Testis (tissue), 3 donors: ENCODE measurements around the gene KRTAP5-6. TPM values are rescaled to one million over a fixed set of nuclear protein-coding genes. Genes with fewer than 3 reads are reported as not detected.

Source experiments
- DNase-seq: peaks from one replicate; pipeline ENCODE4 v3.0.0-alpha.2; 2019
- H3K27ac ChIP-seq, 2 donors: fragments of 200-600 bp; sonication (generic); one replicate each; pipeline ENCODE4 v1.5.1; 2019
- H3K27me3 ChIP-seq: fragments of 200-600 bp; sonication (generic); one replicate; pipeline ENCODE4 v1.5.1; 2019
- H3K36me3 ChIP-seq: fragments of 200-600 bp; sonication (generic); one replicate; pipeline ENCODE4 v1.5.1; 2017; ENCODE audit warnings: low read depth; ENCODE audit errors: missing control alignments
- H3K4me1 ChIP-seq: fragments of 200-600 bp; sonication (generic); one replicate; pipeline ENCODE4 v1.5.1; 2019
- H3K4me3 ChIP-seq, 2 donors: fragments of 200-600 bp; sonication (generic); one replicate each; pipeline ENCODE4 v1.5.1; 2017 to 2019
- H3K9me3 ChIP-seq: fragments of 200-600 bp; sonication (generic); one replicate; pipeline ENCODE4 v1.5.1; 2017
- POLR2A ChIP-seq: fragments of 450-650 bp; IDR thresholded peaks from one replicate; pipeline ENCODE4 v1.6.1; 2017; ENCODE audit warnings: antibody characterized with exemption, mild to moderate bottlenecking, moderate library complexity
- WGBS, 2 donors: methylation state at CpG; one replicate each; pipeline ENCODE4 v1.1.5; 2018; 5-methylcytosine and 5-hydroxymethylcytosine counted together
- intact Hi-C: fragments of 100-400 bp; cut with DNase I; formaldehyde crosslinking; loops from one replicate; pipeline ENCODE4 v1.15.1; 2023; ENCODE audit warnings: low total_unique reads
- polyA plus RNA-seq: library from polyadenylated mRNA; stranded (reverse); fragments of 350-450 nt; fragmentation: Illumina TruSeq; extraction: RNeasy Lipid Tissue Mini Kit (QIAGEN cat#74804); gene quantifications from one replicate; pipeline ENCODE4 v1.2.3, GENCODE V29; 2014; ENCODE audit warnings: low read depth, low replicate concordance; ENCODE audit not compliant: insufficient read depth
- total RNA-seq, 2 donors: library from RNA; depleted of rRNA; stranded (reverse); fragments of >200 nt; gene quantifications; one replicate each; pipeline ENCODE4 v1.2.3, GENCODE V29; 2016
- TF ChIP-seq, protein P1 (sequence below), 3 experiments: fragments of 450-650 bp in 2 of 3; fragments of 200-600 bp in 1 of 3; sonication (generic) in 1 of 3; IDR thresholded peaks; one replicate each; pipeline ENCODE4 v1.5.1; 2016 to 2019; ENCODE audit warnings: antibody characterized with exemption in 3 of 3, mild to moderate bottlenecking in 2 of 3, moderate library complexity in 1 of 3

Gene KRTAP5-6
- total and polyA plus RNA-seq, 3 donors from 2014 or later: not detected

DNA sequence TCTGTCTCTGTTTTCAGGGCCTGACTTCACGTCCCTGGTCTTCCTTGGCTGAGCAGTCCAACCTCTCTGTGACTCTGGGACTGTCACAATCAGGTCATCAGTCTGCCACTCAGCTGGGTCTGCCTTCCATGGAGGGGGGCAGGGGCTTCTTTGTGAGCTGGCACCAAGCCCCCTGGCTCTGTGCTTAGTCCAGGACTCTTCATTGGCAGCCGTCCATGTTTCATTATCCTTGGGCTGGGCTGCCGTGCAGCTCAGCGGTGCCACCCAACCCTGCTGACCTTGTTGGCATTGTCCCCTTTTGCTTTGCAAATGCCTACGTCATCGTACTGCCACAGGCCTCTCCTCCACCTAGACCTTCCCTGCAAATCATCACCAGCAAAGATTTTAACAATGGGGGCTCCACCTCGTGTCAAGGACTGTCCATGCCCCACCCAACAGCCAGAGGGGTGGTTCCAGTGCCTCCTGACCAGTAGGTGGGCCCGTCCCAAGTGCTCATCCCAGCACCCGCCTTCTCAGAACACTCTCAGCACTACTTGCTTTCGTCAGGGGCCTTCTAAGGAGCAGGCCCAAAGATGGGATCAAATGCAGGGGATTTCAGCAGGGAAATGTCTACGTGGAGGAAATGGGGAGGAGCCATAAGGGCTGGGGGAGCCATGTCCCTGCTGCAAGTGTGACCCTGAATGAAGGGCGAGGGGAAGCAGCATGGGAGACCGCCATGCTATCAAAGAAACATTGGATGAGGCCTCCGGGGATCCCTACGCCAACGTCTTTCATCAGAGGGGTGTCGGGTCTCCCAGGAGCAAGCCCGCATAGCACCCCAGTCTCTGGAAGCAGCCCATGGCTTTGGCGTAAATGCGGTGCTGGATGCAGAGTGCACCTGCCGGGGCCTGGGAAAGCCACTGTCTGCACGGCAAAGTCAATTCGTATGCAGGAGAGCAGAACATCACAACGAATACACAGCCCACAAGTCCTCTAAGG, 18.2 kb downstream of the KRTAP5-6 start:
- intact Hi-C loops: no loop called here

DNA sequence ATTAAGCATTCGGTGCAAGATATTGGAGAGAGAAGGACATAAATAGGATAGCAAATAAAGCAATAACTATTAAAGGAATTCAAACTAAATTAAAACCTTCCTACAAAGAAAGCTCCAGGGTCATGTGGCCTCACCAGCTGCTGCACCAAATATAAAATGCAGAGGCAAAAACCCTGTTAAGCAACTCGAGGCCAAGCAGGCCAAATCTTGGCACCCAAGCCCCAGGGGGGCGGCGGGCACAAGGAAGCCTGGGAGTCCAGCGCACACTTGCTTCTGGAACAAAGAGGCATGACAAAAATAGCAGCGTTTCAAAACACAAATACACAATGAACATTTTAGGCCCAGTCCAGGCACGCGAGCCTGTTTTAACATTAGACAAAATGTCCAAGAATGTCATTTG, 20.8 kb downstream of the KRTAP5-6 start:
- no peak for DNase-seq
- no peaks in the 10 kb centered on the region for H3K27me3 ChIP-seq
- 83 to 87% methylated on average over 8 of the region's 8 CpGs for WGBS, 2 donors

More for the DNA sequence above, 18.2 kb downstream of the KRTAP5-6 start:
- H3K9me3 ChIP-seq: no peaks in the 10 kb centered on the region
- no peaks in the 10 kb centered on the region for H3K27me3 ChIP-seq
- no peak overlapping the region for H3K4me3 ChIP-seq
- DNase-seq: no peak
- TF ChIP-seq POLR2A: no peak
- TF ChIP-seq, protein P1, sequence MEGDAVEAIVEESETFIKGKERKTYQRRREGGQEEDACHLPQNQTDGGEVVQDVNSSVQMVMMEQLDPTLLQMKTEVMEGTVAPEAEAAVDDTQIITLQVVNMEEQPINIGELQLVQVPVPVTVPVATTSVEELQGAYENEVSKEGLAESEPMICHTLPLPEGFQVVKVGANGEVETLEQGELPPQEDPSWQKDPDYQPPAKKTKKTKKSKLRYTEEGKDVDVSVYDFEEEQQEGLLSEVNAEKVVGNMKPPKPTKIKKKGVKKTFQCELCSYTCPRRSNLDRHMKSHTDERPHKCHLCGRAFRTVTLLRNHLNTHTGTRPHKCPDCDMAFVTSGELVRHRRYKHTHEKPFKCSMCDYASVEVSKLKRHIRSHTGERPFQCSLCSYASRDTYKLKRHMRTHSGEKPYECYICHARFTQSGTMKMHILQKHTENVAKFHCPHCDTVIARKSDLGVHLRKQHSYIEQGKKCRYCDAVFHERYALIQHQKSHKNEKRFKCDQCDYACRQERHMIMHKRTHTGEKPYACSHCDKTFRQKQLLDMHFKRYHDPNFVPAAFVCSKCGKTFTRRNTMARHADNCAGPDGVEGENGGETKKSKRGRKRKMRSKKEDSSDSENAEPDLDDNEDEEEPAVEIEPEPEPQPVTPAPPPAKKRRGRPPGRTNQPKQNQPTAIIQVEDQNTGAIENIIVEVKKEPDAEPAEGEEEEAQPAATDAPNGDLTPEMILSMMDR (IDR thresholded peaks at IDR 0.05): no peak
- WGBS, 2 donors: 83 to 90% methylated on average over 23 to 24 of the region's 24 CpGs
- no peaks in the 10 kb centered on the region for H3K4me1 ChIP-seq
- H3K27ac ChIP-seq: no peak overlapping the region
- H3K36me3 ChIP-seq: no peaks in the 10 kb centered on the region

DNA sequence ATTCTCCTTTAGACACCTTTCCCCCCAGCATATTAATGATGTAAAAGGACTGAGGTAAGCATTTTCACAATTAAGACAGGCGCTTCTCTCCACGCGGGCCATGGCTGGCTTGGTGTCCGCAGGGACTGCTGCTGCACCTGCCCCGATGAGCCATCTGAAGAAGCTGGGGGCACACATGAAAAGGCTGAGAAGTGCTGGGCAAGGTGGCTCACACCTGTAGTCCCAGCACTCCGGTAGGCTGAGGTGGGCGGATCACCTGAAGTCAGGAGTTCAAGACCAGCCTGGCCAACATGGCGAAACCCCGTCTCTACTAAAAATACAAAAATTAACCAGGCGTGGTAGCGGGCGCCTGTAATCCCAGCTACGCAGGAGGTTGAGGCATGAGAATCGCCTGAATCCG, 21.3 kb downstream of the KRTAP5-6 start:
- Histone ChIP-seq H3K4me3 (no peak overlapping the region), H3K4me1 (no peaks in the 10 kb centered on the region), H3K27me3 (no peaks in the 10 kb centered on the region), H3K27ac (no peak overlapping the region), H3K36me3 (no peaks in the 10 kb centered on the region), H3K9me3 (no peaks in the 10 kb centered on the region)
- DNase-seq: no peak
- TF ChIP-seq POLR2A: no peak
- TF ChIP-seq, protein P1 (IDR thresholded peaks at IDR 0.05): no peak
- intact Hi-C loops: no loop called here
- 92 to 96% methylated on average over 15 of the region's 15 CpGs for WGBS, 2 donors

More for the DNA sequence above, 20.8 kb downstream of the KRTAP5-6 start:
- H3K4me1 ChIP-seq: no peaks in the 10 kb centered on the region
- no peaks in the 10 kb centered on the region for H3K36me3 ChIP-seq
- H3K9me3 ChIP-seq: no peaks in the 10 kb centered on the region
- intact Hi-C loops: no loop called here
- TF ChIP-seq, protein P1 (IDR thresholded peaks at IDR 0.05): no peak
- TF ChIP-seq POLR2A: no peak
- no peak overlapping the region for H3K4me3 ChIP-seq
- H3K27ac ChIP-seq: no peak overlapping the region

DNA sequence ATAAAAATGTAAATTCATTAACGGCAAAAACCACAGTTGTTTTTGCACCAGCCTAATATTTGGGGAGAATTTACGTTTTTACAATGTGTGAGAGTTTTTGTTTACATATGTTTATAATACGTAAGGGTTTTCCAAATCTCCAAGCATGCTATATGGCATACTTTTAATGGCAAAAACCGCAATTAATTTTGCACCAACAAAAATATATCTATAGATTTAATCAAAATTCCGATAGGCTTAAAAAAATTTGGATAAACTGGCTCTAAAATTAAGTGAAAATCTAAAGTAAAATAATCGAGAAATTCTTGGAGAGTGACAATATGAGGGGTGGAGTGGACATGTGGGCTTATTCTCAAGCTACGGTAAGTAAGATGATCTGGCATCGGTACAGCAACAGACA, 22.8 kb downstream of the KRTAP5-6 start:
- TF ChIP-seq, protein P1 (IDR thresholded peaks at IDR 0.05): no peak
- no peak for TF ChIP-seq POLR2A
- 85 to 89% methylated on average over 8 of the region's 8 CpGs for WGBS, 2 donors
- no peaks in the 10 kb centered on the region for H3K9me3 ChIP-seq
- H3K36me3 ChIP-seq: no peaks in the 10 kb centered on the region
- no peak for DNase-seq
- intact Hi-C loops: no loop called here
- no peaks in the 10 kb centered on the region for H3K4me1 ChIP-seq
- no peak overlapping the region for H3K27ac ChIP-seq
- no peaks in the 10 kb centered on the region for H3K27me3 ChIP-seq
- no peak overlapping the region for H3K4me3 ChIP-seq
